Measurements from ENCODE around the gene SNX9. TPM values are rescaled to one million over a fixed set of nuclear protein-coding genes. Genes with fewer than 3 reads are reported as not detected.

Gene SNX9
- total and polyA plus RNA-seq, 2 of the 8 experiments (the other 6 are each of a cell fraction or from before 2014, with no cell fraction given) = 11.8 to 23.2 TPM

GRCh38 chr6:157921685-157922367 lies 98.8 kb downstream of the SNX9 start:
- no peaks in the 10 kb centered on the region for H3K9me3 ChIP-seq (ENCODE audit: insufficient read depth in 2 of 2, low read depth in 1 of 2, low read length in 1 of 2)
- H3K56ac ChIP-seq (replicated peaks; ENCODE audit: insufficient read length, low read depth, low read length) = no peak overlapping the region
- H2BK20ac ChIP-seq (ENCODE audit: low read length) = no peak overlapping the region
- H3K36me3 ChIP-seq (ENCODE audit: control insufficient read depth in 2 of 4, insufficient read depth in 4 of 4, low read length in 3 of 4) = peaks cover 6 to 24% (median 21%) of the 10 kb centered on the region in 4 experiments; a peak in 7 of 8 replicates
- no peak overlapping the region for H4K5ac ChIP-seq (ENCODE audit: insufficient read length, low read depth, low read length)
- CTCF ChIA-PET (ENCODE audit: partially characterized antibody) = interaction anchor here (1.1 kb wide), 1 partner anchor 8 kb away, joined by 4 read pairs; no protein-coding TSS in a partner anchor
- no peak overlapping the region for H4K91ac ChIP-seq (replicated peaks; ENCODE audit: insufficient read length, low read length)
- no peaks in the 10 kb centered on the region for H3K79me2 ChIP-seq (ENCODE audit: control insufficient read depth in 1 of 2, insufficient read depth in 2 of 2, low read length in 2 of 2)
- no peak overlapping the region for H2BK15ac ChIP-seq (ENCODE audit: low read length)
- H4K20me1 ChIP-seq (replicated peaks in 1 of 2; ENCODE audit: control insufficient read depth in 1 of 2, insufficient read depth in 2 of 2, low read length in 2 of 2) = no peaks in the 10 kb centered on the region
- no peak for FAIRE-seq
- H3K27me3 ChIP-seq (replicated peaks in 1 of 4; ENCODE audit: control insufficient read depth in 3 of 4, extremely low read depth in 1 of 4, insufficient read depth in 3 of 4, low read length in 3 of 4) = no peaks in the 10 kb centered on the region
- no peak overlapping the region for H3K4me3 ChIP-seq (ENCODE audit: extremely low read depth in 1 of 4, insufficient read depth in 2 of 4, low read depth in 3 of 4, low read length in 4 of 4)
- H2AFZ ChIP-seq (ENCODE audit: low read length) = no peak overlapping the region
- H3K4ac ChIP-seq (replicated peaks; ENCODE audit: insufficient read length, low read depth, low read length) = no peak overlapping the region
- H3K4me2 ChIP-seq (ENCODE audit: insufficient read depth in 1 of 2, low read depth in 2 of 2, low read length in 2 of 2) = no peak overlapping the region
- H2BK5ac ChIP-seq (ENCODE audit: low read depth, low read length) = no peak overlapping the region
- H3K14ac ChIP-seq (ENCODE audit: insufficient read length) = no peak overlapping the region
- H2AK5ac ChIP-seq (ENCODE audit: low read depth, low read length) = no peak overlapping the region
- H3K18ac ChIP-seq (ENCODE audit: extremely low read depth, low read length) = no peak overlapping the region
- no peak overlapping the region for H2BK120ac ChIP-seq (replicated peaks; ENCODE audit: low read depth, low read length)
- H3K79me1 ChIP-seq (ENCODE audit: low read depth, low read length) = no peaks in the 10 kb centered on the region
- H3K4me1 ChIP-seq (replicated peaks in 1 of 4; ENCODE audit: control insufficient read depth in 3 of 4, insufficient read depth in 4 of 4, low read length in 3 of 4) = no peaks in the 10 kb centered on the region
- no peaks in the 10 kb centered on the region for H3K23me2 ChIP-seq (ENCODE audit: low read depth, low read length)
- WGBS, 2 experiments (ENCODE audit: extremely low coverage in 1 of 2, insufficient coverage in 1 of 2, insufficient read length in 1 of 2, insufficient replicate concordance in 2 of 2, low coverage in 1 of 2, low lambda C conversion rate in 2 of 2, missing lambda C conversion rate in 1 of 2) = 99% methylated on average over 4 of the region's 4 CpGs; no CpG with 5 or more reads in 1 of the 2 experiments
- no peak overlapping the region for H3K9ac ChIP-seq (replicated peaks in 1 of 4; ENCODE audit: extremely low read depth in 1 of 4, low read depth in 3 of 4, low read length in 3 of 4)
- no peak overlapping the region for H4K8ac ChIP-seq (ENCODE audit: extremely low read depth, insufficient read depth, low read length)
- no peak overlapping the region for H3K23ac ChIP-seq (ENCODE audit: insufficient read length)
- no peak for DNase-seq (ENCODE audit: low read depth in 1 of 2, low spot score in 2 of 2)
- no peak for TF ChIP-seq KDM1A (IDR thresholded peaks at IDR 0.05; ENCODE audit: borderline replicate concordance, low read length)
- no peak for TF ChIP-seq SAP30 (IDR thresholded peaks at IDR 0.05; ENCODE audit: insufficient read depth, insufficient replicate concordance, low read length)
- TF ChIP-seq RBBP5 (IDR thresholded peaks at IDR 0.05; ENCODE audit: borderline replicate concordance, low read depth, low read length) = no peak
- no peak for TF ChIP-seq CTBP2 (IDR thresholded peaks at IDR 0.05; ENCODE audit: borderline replicate concordance, insufficient read depth, insufficient read length, low read length)
- TF ChIP-seq TBP (IDR thresholded peaks at IDR 0.05; ENCODE audit: low read depth, low read length) = no peak
- no peak for TF ChIP-seq YY1 (IDR thresholded peaks at IDR 0.05; ENCODE audit: low read depth, low read length)
- no peak overlapping the region for H2BK12ac ChIP-seq (ENCODE audit: low read depth, low read length)
- POLR2A ChIA-PET (ENCODE audit: partially characterized antibody) = no interaction called here
- no peak overlapping the region for H3K27ac ChIP-seq (ENCODE audit: low read depth, low read length)

All from H1 (cell line).